K562 (cell line): ENCODE measurements around the gene TP53BP2. TPM values are rescaled to one million over a fixed set of nuclear protein-coding genes. Genes with fewer than 3 reads are reported as not detected.

Source experiments
- BCOR ChIP-seq: fragments of 450-650 bp; IDR thresholded peaks from 2 replicates; pipeline ENCODE4 v1.6.1; 2016
- C11orf30 ChIP-seq: fragments of 450-650 bp; IDR thresholded peaks from 2 replicates; pipeline ENCODE4 v1.6.1; 2016; ENCODE audit warnings: low read depth, mild to moderate bottlenecking
- HNRNPL ChIP-seq: fragments of 200-400 bp; formaldehyde crosslinking; IDR thresholded peaks from 2 replicates; pipeline ENCODE4 v1.6.1; 2017; ENCODE audit warnings: low read depth, mild to moderate bottlenecking, low read length
- KDM1A ChIP-seq, 2 experiments: fragments of 450-650 bp; IDR thresholded peaks; 2 replicates each; pipeline ENCODE4 v1.6.1; 2016; ENCODE audit warnings: mild to moderate bottlenecking in 2 of 2
- POLR3G ChIP-seq: IDR thresholded peaks from 2 replicates; pipeline ENCODE4 v1.6.1; 2011; ENCODE audit not compliant: insufficient read length, insufficient replicate concordance; ENCODE audit errors: extremely low read depth
- RBM25 ChIP-seq: fragments of 200-400 bp; formaldehyde crosslinking; IDR thresholded peaks from 2 replicates; pipeline ENCODE4 v1.6.1; 2018; ENCODE audit warnings: low read length, low read depth, moderate library complexity; ENCODE audit not compliant: severe bottlenecking
- SRSF7 ChIP-seq: fragments of 200-400 bp; formaldehyde crosslinking; optimal IDR thresholded peaks from 2 replicates; pipeline ENCODE3; 2017; ENCODE audit warnings: mild to moderate bottlenecking, low read depth, low read length
- ZNF134 ChIP-seq: fragments of 250-450 bp; sonication (Bioruptor Pico); conservative IDR thresholded peaks from 2 replicates; pipeline ENCODE4 v1.4.0; 2020
- ZNF146 ChIP-seq: IDR thresholded peaks from one replicate; pipeline ENCODE4 v1.6.1; 2018; ENCODE audit warnings: missing compliant biosample characterization; ENCODE audit not compliant: unreplicated experiment
- polyA plus RNA-seq, 8 experiments: library from polyadenylated mRNA; depleted of rRNA in 4 of 8; stranded (reverse) in 5 of 8; unstranded in 3 of 8; fragments of >200 nt; fragmentation: Nextera tagmentation in 2 of 8; fragmentation: Illumina TruSeq in 1 of 8; extraction: Ambion mirVana in 2 of 8; extraction: Trizol in 1 of 8; gene quantifications; 2 replicates each; pipeline versions ENCODE4 v1.2.1 to v1.2.3, GENCODE V29; 2011 to 2014; ENCODE audit warnings: inconsistent platforms in 1 of 8, missing spikeins in 1 of 8
- total RNA-seq, 7 experiments: library from RNA; depleted of rRNA in 6 of 7; stranded (reverse); fragments of >200 nt in 6 of 7; fragmentation: Illumina TruSeq in 2 of 7; extraction: Trizol in 2 of 7; gene quantifications; 2 replicates each; pipeline versions ENCODE4 v1.2.1 to v1.2.3, GENCODE V29; 2011 to 2021; ENCODE audit warnings: low replicate concordance in 1 of 7
- TF ChIP-seq, protein P1 (sequence below): sonication (generic); formaldehyde crosslinking; IDR thresholded peaks from 2 replicates; pipeline ENCODE4 v1.8.1; 2023; ENCODE audit warnings: mild to moderate bottlenecking, missing genetic modification reagents
- TF ChIP-seq, protein P2 (sequence below): sonication (generic); formaldehyde crosslinking; IDR thresholded peaks from 2 replicates; pipeline ENCODE4 v1.9.0; 2022; ENCODE audit warnings: mild to moderate bottlenecking, missing genetic modification reagents
- TF ChIP-seq, protein P3 (sequence below): sonication (generic); formaldehyde crosslinking; IDR thresholded peaks from 2 replicates; pipeline ENCODE4 v1.8.0; 2023; ENCODE audit warnings: mild to moderate bottlenecking, missing genetic modification reagents
- TF ChIP-seq, protein P4 (sequence below): fragments of 450-650 bp; IDR thresholded peaks from 2 replicates; pipeline ENCODE4 v1.6.1; 2018; ENCODE audit warnings: mild to moderate bottlenecking, low read depth; ENCODE audit not compliant: partially characterized antibody
- TF ChIP-seq, protein P5 (sequence below): fragments of 250-450 bp; sonication (Bioruptor Pico); IDR thresholded peaks from 2 replicates; pipeline ENCODE4 v1.8.0; 2022; ENCODE audit warnings: inconsistent platforms
- TF ChIP-seq, protein P6 (sequence below), 2 experiments: fragments of 450-650 bp in 1 of 2; IDR thresholded peaks; 2 replicates each; pipeline ENCODE4 v1.6.1; 2011 to 2017; ENCODE audit warnings: low read depth in 2 of 2, antibody characterized with exemption in 1 of 2, borderline replicate concordance in 1 of 2, low read length in 1 of 2, mild to moderate bottlenecking in 1 of 2, mixed read lengths in 1 of 2; ENCODE audit not compliant: control insufficient read depth in 1 of 2

TP53BP2 gene
- total and polyA plus RNA-seq, 9 of the 15 experiments (the other 6 are each of a cell fraction or from before 2014, with no cell fraction given), result 17.0 to 69.6 (median 40.1) TPM

DNA sequence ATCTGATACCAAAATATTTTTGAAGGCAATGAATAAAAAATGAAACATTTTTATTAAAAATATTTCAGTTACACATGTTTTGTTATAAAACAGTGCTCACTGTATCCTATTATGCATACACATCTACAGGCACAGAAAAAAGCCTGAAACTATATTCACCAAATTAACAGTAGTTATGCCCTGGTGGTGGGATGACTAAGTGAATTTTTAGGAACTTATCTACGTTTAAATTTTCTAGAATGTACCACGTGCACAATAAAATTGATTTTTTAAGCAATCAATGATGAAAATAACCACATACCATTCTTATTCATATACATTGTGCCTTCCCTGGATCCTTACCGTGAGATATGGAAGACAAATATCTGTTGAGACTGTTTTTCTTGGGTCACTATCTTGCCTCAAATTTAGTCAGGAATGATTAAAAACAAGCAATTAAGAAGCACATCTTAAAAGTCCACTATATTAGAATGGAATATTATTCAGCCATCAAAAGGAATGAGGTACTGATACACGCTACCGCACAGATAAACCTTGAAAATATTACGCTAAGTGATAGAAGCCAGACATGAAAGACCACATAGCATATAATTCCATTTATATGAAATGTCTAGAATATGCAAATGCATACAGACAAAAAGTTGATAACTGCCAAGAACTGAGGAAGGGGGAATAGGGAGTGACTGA is 17.4 kb downstream of the TP53BP2 start (continued):
- TF ChIP-seq, protein P1, sequence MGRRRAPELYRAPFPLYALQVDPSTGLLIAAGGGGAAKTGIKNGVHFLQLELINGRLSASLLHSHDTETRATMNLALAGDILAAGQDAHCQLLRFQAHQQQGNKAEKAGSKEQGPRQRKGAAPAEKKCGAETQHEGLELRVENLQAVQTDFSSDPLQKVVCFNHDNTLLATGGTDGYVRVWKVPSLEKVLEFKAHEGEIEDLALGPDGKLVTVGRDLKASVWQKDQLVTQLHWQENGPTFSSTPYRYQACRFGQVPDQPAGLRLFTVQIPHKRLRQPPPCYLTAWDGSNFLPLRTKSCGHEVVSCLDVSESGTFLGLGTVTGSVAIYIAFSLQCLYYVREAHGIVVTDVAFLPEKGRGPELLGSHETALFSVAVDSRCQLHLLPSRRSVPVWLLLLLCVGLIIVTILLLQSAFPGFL (CRISPR knock-in tag), result no peak
- TF ChIP-seq, protein P2, sequence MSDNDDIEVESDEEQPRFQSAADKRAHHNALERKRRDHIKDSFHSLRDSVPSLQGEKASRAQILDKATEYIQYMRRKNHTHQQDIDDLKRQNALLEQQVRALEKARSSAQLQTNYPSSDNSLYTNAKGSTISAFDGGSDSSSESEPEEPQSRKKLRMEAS, result no peak
- TF ChIP-seq BCOR, result peak; percentile 55; the same call in 1 of the 2 replicates
- TF ChIP-seq, protein P3, sequence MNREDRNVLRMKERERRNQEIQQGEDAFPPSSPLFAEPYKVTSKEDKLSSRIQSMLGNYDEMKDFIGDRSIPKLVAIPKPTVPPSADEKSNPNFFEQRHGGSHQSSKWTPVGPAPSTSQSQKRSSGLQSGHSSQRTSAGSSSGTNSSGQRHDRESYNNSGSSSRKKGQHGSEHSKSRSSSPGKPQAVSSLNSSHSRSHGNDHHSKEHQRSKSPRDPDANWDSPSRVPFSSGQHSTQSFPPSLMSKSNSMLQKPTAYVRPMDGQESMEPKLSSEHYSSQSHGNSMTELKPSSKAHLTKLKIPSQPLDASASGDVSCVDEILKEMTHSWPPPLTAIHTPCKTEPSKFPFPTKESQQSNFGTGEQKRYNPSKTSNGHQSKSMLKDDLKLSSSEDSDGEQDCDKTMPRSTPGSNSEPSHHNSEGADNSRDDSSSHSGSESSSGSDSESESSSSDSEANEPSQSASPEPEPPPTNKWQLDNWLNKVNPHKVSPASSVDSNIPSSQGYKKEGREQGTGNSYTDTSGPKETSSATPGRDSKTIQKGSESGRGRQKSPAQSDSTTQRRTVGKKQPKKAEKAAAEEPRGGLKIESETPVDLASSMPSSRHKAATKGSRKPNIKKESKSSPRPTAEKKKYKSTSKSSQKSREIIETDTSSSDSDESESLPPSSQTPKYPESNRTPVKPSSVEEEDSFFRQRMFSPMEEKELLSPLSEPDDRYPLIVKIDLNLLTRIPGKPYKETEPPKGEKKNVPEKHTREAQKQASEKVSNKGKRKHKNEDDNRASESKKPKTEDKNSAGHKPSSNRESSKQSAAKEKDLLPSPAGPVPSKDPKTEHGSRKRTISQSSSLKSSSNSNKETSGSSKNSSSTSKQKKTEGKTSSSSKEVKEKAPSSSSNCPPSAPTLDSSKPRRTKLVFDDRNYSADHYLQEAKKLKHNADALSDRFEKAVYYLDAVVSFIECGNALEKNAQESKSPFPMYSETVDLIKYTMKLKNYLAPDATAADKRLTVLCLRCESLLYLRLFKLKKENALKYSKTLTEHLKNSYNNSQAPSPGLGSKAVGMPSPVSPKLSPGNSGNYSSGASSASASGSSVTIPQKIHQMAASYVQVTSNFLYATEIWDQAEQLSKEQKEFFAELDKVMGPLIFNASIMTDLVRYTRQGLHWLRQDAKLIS, result no peak
- peak; percentile 93 for TF ChIP-seq ZNF146
- no peak for TF ChIP-seq HNRNPL
- TF ChIP-seq, protein P4, sequence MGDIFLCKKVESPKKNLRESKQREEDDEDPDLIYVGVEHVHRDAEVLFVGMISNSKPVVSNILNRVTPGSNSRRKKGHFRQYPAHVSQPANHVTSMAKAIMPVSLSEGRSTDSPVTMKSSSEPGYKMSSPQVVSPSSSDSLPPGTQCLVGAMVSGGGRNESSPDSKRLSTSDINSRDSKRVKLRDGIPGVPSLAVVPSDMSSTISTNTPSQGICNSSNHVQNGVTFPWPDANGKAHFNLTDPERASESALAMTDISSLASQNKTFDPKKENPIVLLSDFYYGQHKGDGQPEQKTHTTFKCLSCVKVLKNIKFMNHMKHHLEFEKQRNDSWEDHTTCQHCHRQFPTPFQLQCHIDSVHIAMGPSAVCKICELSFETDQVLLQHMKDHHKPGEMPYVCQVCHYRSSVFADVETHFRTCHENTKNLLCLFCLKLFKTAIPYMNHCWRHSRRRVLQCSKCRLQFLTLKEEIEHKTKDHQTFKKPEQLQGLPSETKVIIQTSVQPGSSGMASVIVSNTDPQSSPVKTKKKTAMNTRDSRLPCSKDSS, result no peak
- TF ChIP-seq POLR3G, result no peak
- no peak for TF ChIP-seq SRSF7
- no peak for TF ChIP-seq ZNF134 (CRISPR knock-in tag)
- peak; percentile 82 for TF ChIP-seq RBM25
- TF ChIP-seq, protein P5, sequence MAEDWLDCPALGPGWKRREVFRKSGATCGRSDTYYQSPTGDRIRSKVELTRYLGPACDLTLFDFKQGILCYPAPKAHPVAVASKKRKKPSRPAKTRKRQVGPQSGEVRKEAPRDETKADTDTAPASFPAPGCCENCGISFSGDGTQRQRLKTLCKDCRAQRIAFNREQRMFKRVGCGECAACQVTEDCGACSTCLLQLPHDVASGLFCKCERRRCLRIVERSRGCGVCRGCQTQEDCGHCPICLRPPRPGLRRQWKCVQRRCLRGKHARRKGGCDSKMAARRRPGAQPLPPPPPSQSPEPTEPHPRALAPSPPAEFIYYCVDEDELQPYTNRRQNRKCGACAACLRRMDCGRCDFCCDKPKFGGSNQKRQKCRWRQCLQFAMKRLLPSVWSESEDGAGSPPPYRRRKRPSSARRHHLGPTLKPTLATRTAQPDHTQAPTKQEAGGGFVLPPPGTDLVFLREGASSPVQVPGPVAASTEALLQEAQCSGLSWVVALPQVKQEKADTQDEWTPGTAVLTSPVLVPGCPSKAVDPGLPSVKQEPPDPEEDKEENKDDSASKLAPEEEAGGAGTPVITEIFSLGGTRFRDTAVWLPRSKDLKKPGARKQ, result peak; percentile 5; the same call in 1 of the 2 replicates
- 0 out of 4 replicates have a peak, but pooled peaks of 1 of the 2 experiments have one; percentile 32 for TF ChIP-seq KDM1A (IDR thresholded peaks at IDR 0.05)
- peak; percentile 52 for TF ChIP-seq C11orf30
- TF ChIP-seq, protein P6, sequence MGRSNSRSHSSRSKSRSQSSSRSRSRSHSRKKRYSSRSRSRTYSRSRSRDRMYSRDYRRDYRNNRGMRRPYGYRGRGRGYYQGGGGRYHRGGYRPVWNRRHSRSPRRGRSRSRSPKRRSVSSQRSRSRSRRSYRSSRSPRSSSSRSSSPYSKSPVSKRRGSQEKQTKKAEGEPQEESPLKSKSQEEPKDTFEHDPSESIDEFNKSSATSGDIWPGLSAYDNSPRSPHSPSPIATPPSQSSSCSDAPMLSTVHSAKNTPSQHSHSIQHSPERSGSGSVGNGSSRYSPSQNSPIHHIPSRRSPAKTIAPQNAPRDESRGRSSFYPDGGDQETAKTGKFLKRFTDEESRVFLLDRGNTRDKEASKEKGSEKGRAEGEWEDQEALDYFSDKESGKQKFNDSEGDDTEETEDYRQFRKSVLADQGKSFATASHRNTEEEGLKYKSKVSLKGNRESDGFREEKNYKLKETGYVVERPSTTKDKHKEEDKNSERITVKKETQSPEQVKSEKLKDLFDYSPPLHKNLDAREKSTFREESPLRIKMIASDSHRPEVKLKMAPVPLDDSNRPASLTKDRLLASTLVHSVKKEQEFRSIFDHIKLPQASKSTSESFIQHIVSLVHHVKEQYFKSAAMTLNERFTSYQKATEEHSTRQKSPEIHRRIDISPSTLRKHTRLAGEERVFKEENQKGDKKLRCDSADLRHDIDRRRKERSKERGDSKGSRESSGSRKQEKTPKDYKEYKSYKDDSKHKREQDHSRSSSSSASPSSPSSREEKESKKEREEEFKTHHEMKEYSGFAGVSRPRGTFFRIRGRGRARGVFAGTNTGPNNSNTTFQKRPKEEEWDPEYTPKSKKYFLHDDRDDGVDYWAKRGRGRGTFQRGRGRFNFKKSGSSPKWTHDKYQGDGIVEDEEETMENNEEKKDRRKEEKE (IDR thresholded peaks at IDR 0.05; ENCODE audit: borderline replicate concordance in 1 of 2, control insufficient read depth in 1 of 2, low read depth in 2 of 2, low read length in 1 of 2), result no peak
